Testis (tissue), 3 donors: Measurements from ENCODE around the gene DHX40. TPM values are rescaled to one million over a fixed set of nuclear protein-coding genes. Genes with fewer than 3 reads are reported as not detected.

ENCODE experiments used
- DNase-seq: peaks from one replicate; pipeline ENCODE4 v3.0.0-alpha.2; 2019
- H3K27ac ChIP-seq, 2 donors: fragments of 200-600 bp; sonication (generic); one replicate each; pipeline ENCODE4 v1.5.1; 2019
- H3K27me3 ChIP-seq: fragments of 200-600 bp; sonication (generic); one replicate; pipeline ENCODE4 v1.5.1; 2019
- H3K36me3 ChIP-seq: fragments of 200-600 bp; sonication (generic); one replicate; pipeline ENCODE4 v1.5.1; 2017; ENCODE audit warnings: low read depth; ENCODE audit errors: missing control alignments
- H3K4me1 ChIP-seq: fragments of 200-600 bp; sonication (generic); one replicate; pipeline ENCODE4 v1.5.1; 2019
- H3K4me3 ChIP-seq, 2 donors: fragments of 200-600 bp; sonication (generic); one replicate each; pipeline ENCODE4 v1.5.1; 2017 to 2019
- H3K9me3 ChIP-seq: fragments of 200-600 bp; sonication (generic); one replicate; pipeline ENCODE4 v1.5.1; 2017
- POLR2A ChIP-seq: fragments of 450-650 bp; IDR thresholded peaks from one replicate; pipeline ENCODE4 v1.6.1; 2017; ENCODE audit warnings: antibody characterized with exemption, mild to moderate bottlenecking, moderate library complexity
- WGBS, 2 donors: methylation state at CpG; one replicate each; pipeline ENCODE4 v1.1.5; 2018; 5-methylcytosine and 5-hydroxymethylcytosine counted together
- intact Hi-C: fragments of 100-400 bp; cut with DNase I; formaldehyde crosslinking; loops from one replicate; pipeline ENCODE4 v1.15.1; 2023; ENCODE audit warnings: low total_unique reads
- polyA plus RNA-seq: library from polyadenylated mRNA; stranded (reverse); fragments of 350-450 nt; fragmentation: Illumina TruSeq; extraction: RNeasy Lipid Tissue Mini Kit (QIAGEN cat#74804); gene quantifications from one replicate; pipeline ENCODE4 v1.2.3, GENCODE V29; 2014; ENCODE audit warnings: low read depth, low replicate concordance; ENCODE audit not compliant: insufficient read depth
- total RNA-seq, 2 donors: library from RNA; depleted of rRNA; stranded (reverse); fragments of >200 nt; gene quantifications; one replicate each; pipeline ENCODE4 v1.2.3, GENCODE V29; 2016
- TF ChIP-seq, protein P1 (sequence below), 3 experiments: fragments of 450-650 bp in 2 of 3; fragments of 200-600 bp in 1 of 3; sonication (generic) in 1 of 3; IDR thresholded peaks; one replicate each; pipeline ENCODE4 v1.5.1; 2016 to 2019; ENCODE audit warnings: antibody characterized with exemption in 3 of 3, mild to moderate bottlenecking in 2 of 3, moderate library complexity in 1 of 3

Gene DHX40
- total and polyA plus RNA-seq, 3 donors from 2014 or later = 53.2 to 71.9 (median 60.8) TPM

- peaks cover 44% of the 10 kb centered on the region for H3K4me1 ChIP-seq
- intact Hi-C loops = no loop called here
These were observed 57.7 kb downstream of the DHX40 start for GRCh38 chr17:59623151-59623550.

GRCh38 chr17:59626756-59627155 lies 61.3 kb downstream of the DHX40 start:
- Histone ChIP-seq H3K36me3 (no peaks in the 10 kb centered on the region), H3K27me3 (no peaks in the 10 kb centered on the region), H3K27ac (no peak overlapping the region), H3K4me3 (no peak overlapping the region), H3K4me1 (peaks cover 37% of the 10 kb centered on the region), H3K9me3 (no peaks in the 10 kb centered on the region)
- DNase-seq = no peak
- WGBS, 2 donors = 88 to 91% methylated on average over 5 of the region's 5 CpGs
- intact Hi-C loops = no loop called here
- no peak for TF ChIP-seq POLR2A
- TF ChIP-seq, protein P1, sequence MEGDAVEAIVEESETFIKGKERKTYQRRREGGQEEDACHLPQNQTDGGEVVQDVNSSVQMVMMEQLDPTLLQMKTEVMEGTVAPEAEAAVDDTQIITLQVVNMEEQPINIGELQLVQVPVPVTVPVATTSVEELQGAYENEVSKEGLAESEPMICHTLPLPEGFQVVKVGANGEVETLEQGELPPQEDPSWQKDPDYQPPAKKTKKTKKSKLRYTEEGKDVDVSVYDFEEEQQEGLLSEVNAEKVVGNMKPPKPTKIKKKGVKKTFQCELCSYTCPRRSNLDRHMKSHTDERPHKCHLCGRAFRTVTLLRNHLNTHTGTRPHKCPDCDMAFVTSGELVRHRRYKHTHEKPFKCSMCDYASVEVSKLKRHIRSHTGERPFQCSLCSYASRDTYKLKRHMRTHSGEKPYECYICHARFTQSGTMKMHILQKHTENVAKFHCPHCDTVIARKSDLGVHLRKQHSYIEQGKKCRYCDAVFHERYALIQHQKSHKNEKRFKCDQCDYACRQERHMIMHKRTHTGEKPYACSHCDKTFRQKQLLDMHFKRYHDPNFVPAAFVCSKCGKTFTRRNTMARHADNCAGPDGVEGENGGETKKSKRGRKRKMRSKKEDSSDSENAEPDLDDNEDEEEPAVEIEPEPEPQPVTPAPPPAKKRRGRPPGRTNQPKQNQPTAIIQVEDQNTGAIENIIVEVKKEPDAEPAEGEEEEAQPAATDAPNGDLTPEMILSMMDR (IDR thresholded peaks at IDR 0.05) = no peak

More at GRCh38 chr17:59623151-59623550, 57.7 kb downstream of the DHX40 start:
- WGBS, 2 donors = 48 to 58% methylated on average over 2 of the region's 2 CpGs
- H3K4me3 ChIP-seq = no peak overlapping the region
- H3K27me3 ChIP-seq = no peaks in the 10 kb centered on the region
- DNase-seq = no peak
- TF ChIP-seq POLR2A = no peak
- TF ChIP-seq, protein P1 (IDR thresholded peaks at IDR 0.05) = no peak
- H3K9me3 ChIP-seq = no peaks in the 10 kb centered on the region
- no peak overlapping the region for H3K27ac ChIP-seq
- no peaks in the 10 kb centered on the region for H3K36me3 ChIP-seq

- no peak for DNase-seq
These were observed 61.9 kb downstream of the DHX40 start for GRCh38 chr17:59627274-59627673.

DNA sequence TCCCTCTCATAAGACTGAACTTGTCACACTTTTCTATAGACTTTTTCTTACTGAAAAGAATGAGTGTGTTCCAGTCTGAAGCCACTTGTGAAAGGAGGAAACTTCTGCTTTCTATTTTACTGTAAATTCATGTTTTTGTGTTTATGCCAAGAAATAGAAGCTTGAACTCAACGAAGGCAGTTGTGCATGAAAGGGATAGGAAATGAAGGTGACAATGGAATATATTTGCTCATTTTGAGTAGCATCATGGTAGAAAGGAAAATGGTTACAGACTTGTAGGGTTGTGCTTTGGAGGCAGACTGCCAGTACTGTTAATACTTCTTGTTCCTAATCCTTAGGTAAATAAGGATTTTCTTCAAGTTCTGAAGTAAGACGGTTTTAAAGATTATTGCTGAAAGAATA lies 62.4 kb downstream of the DHX40 start:
- no peak overlapping the region for H3K4me3 ChIP-seq
- DNase-seq = no peak
- WGBS, 2 donors = 28 to 29% methylated on average over 2 of the region's 2 CpGs
- H3K9me3 ChIP-seq = no peaks in the 10 kb centered on the region
- no peak overlapping the region for H3K27ac ChIP-seq
- peaks cover 28% of the 10 kb centered on the region for H3K4me1 ChIP-seq
- no peaks in the 10 kb centered on the region for H3K36me3 ChIP-seq
- H3K27me3 ChIP-seq = no peaks in the 10 kb centered on the region
- no peak for TF ChIP-seq POLR2A
- TF ChIP-seq, protein P1 (IDR thresholded peaks at IDR 0.05) = no peak
- intact Hi-C loops = no loop called here

More at GRCh38 chr17:59627274-59627673, 61.9 kb downstream of the DHX40 start:
- H3K27ac ChIP-seq = no peak overlapping the region
- no peaks in the 10 kb centered on the region for H3K27me3 ChIP-seq
- 42 to 61% methylated on average over 3 of the region's 3 CpGs for WGBS, 2 donors
- H3K4me1 ChIP-seq = peaks cover 33% of the 10 kb centered on the region
- no peaks in the 10 kb centered on the region for H3K36me3 ChIP-seq
- TF ChIP-seq, protein P1 (IDR thresholded peaks at IDR 0.05) = no peak
- TF ChIP-seq POLR2A = no peak
- H3K4me3 ChIP-seq = no peak overlapping the region
- H3K9me3 ChIP-seq = no peaks in the 10 kb centered on the region
- intact Hi-C loops = no loop called here

GRCh38 chr17:59629174-59629573 lies 63.8 kb downstream of the DHX40 start:
- H3K27ac ChIP-seq = no peak overlapping the region
- no peak overlapping the region for H3K4me3 ChIP-seq
- DNase-seq = no peak
- H3K4me1 ChIP-seq = peaks cover 28% of the 10 kb centered on the region
- no peaks in the 10 kb centered on the region for H3K36me3 ChIP-seq
- WGBS, 2 donors = 77 to 81% methylated on average over 3 of the region's 3 CpGs
- H3K9me3 ChIP-seq = no peaks in the 10 kb centered on the region
- no peaks in the 10 kb centered on the region for H3K27me3 ChIP-seq
- intact Hi-C loops = no loop called here
- TF ChIP-seq POLR2A = no peak
- TF ChIP-seq, protein P1 (IDR thresholded peaks at IDR 0.05) = no peak
